BJ (cell line): ENCODE results near the gene RASGRP1. TPM values are rescaled to one million over a fixed set of nuclear protein-coding genes. Genes with fewer than 3 reads are reported as not detected.

ENCODE experiments used
- CTCF ChIA-PET: fragments of 350-600 bp; formaldehyde crosslinking; extraction: SDS; loops from one replicate; lab custom pipeline; 2021; ENCODE audit warnings: antibody characterized with exemption, inconsistent platforms; lab: Yijun Ruan, JAX
- POLR2A ChIA-PET: fragments of 300-600 bp; sonication (Branson Sonifier 250); formaldehyde crosslinking; extraction: SDS; loops from one replicate; lab custom pipeline; 2021; ENCODE audit warnings: antibody characterized with exemption; lab: Charles Lee
- DNase-seq: peaks from one replicate; pipeline ENCODE4 v3.0.0-alpha.2; 2011; ENCODE audit warnings: low read depth
- H3K27me3 ChIP-seq: 2 replicates; pipeline ENCODE4 v1.6.0; 2011; ENCODE audit warnings: low read length; ENCODE audit not compliant: control insufficient read depth, insufficient read depth
- H3K36me3 ChIP-seq: 2 replicates; pipeline ENCODE4 v1.5.1; 2011; ENCODE audit warnings: low read length; ENCODE audit not compliant: control insufficient read depth, insufficient read depth
- H3K4me3 ChIP-seq: 2 replicates; pipeline ENCODE4 v1.5.1; 2011; ENCODE audit warnings: low read depth, mild to moderate bottlenecking, control low read depth, low read length
- polyA plus RNA-seq: library from polyadenylated mRNA; depleted of rRNA; stranded (reverse); fragments of >200 nt; gene quantifications from 2 replicates; pipeline ENCODE4 v1.2.3, GENCODE V29; 2011
- TF ChIP-seq, protein P1 (sequence below): IDR thresholded peaks from 2 replicates; pipeline ENCODE4 v1.5.1; 2011; ENCODE audit warnings: low read depth, mild to moderate bottlenecking, control low read depth, inconsistent platforms, low read length, moderate library complexity; ENCODE audit not compliant: insufficient read depth

Gene RASGRP1
- polyA plus RNA-seq, 1 experiment: 4.3 TPM

DNA sequence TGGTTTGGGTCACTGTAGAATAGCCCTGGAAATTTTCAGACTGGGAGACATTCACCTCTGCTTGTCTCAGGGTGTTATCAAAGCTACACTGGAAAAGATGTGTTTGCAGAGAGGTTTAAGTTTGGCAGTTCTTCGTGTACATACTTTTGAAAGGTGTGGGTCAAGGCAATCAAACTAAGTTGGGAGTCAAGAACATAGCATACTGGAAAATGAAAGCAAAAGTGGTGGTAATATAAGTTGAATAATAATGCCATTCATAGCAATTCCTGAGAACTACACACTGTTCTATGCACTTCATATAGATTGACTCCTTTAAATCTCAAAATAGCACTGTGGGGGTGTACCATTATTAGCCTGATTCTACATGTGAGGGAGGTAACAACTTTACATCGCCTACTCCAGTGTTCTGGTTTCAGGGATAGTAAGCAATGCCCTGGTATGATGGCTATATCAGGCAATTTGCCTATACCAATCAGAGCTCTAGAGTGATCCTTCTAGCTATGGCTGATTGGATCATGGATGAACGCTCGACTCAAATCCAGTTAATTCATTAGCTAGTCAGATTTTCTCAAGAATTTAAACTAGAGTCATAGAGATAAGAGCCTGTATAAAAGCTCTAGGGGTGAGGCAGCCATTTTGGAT, 44.6 kb upstream of the RASGRP1 start:
- Histone ChIP-seq H3K36me3 (no peaks in the 10 kb centered on the region), H3K4me3 (no peak overlapping the region), H3K27me3 (peaks cover 19% of the 10 kb centered on the region)
- no peak for DNase-seq
- TF ChIP-seq, protein P1, sequence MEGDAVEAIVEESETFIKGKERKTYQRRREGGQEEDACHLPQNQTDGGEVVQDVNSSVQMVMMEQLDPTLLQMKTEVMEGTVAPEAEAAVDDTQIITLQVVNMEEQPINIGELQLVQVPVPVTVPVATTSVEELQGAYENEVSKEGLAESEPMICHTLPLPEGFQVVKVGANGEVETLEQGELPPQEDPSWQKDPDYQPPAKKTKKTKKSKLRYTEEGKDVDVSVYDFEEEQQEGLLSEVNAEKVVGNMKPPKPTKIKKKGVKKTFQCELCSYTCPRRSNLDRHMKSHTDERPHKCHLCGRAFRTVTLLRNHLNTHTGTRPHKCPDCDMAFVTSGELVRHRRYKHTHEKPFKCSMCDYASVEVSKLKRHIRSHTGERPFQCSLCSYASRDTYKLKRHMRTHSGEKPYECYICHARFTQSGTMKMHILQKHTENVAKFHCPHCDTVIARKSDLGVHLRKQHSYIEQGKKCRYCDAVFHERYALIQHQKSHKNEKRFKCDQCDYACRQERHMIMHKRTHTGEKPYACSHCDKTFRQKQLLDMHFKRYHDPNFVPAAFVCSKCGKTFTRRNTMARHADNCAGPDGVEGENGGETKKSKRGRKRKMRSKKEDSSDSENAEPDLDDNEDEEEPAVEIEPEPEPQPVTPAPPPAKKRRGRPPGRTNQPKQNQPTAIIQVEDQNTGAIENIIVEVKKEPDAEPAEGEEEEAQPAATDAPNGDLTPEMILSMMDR: no peak
- POLR2A ChIA-PET: no interaction called here
- CTCF ChIA-PET: interaction anchor here (0.8 kb wide), 1 partner anchor 46 kb away, joined by 3 read pairs; no protein-coding TSS in a partner anchor

DNA sequence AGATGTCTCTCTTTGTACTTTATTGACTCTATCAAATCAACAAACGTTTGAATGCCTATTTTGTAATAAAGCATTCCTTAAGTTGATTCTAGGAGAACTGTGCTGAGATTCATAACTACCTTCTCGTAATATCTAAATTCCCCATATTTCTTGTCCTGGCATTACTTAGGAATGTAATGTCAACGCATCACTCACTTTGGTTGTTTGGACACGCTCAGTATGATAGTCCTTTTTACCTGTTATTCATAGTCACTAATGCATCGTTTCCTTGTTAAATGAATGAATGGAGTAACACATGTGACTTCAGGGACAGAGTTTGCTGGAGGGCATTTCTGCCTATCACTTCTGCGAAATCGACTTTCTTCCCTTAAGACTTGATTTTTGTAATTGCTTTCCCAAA, 44.1 kb upstream of the RASGRP1 start:
- DNase-seq: no peak
- peaks cover 20% of the 10 kb centered on the region for H3K27me3 ChIP-seq
- no peaks in the 10 kb centered on the region for H3K36me3 ChIP-seq
- TF ChIP-seq, protein P1: no peak
- no peak overlapping the region for H3K4me3 ChIP-seq
- POLR2A ChIA-PET: no interaction called here
- CTCF ChIA-PET: no interaction called here

DNA sequence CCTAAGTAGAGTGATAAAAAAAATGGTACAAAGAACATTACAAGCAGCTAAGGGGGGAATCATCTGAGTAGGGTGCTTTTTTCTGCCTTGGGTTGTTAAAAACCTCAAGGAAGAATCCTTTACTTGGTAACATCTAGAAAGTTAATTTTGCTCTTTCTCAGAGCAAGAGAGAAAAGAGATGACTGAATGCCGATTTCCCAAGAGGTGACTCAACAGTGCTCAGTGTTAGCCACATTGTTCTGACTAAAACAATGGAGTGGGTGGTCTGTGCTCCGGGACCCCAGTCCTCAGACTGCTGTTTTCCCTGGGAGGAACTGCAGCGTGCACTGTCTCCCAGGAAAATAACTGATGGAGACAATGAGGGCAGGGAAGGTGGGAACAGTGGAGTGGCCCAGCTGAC, 41.1 kb upstream of the RASGRP1 start:
- TF ChIP-seq, protein P1: no peak
- H3K27me3 ChIP-seq: peaks cover 22% of the 10 kb centered on the region
- DNase-seq: no peak
- CTCF ChIA-PET: no interaction called here
- H3K4me3 ChIP-seq: no peak overlapping the region
- no peaks in the 10 kb centered on the region for H3K36me3 ChIP-seq
- POLR2A ChIA-PET: no interaction called here

DNA sequence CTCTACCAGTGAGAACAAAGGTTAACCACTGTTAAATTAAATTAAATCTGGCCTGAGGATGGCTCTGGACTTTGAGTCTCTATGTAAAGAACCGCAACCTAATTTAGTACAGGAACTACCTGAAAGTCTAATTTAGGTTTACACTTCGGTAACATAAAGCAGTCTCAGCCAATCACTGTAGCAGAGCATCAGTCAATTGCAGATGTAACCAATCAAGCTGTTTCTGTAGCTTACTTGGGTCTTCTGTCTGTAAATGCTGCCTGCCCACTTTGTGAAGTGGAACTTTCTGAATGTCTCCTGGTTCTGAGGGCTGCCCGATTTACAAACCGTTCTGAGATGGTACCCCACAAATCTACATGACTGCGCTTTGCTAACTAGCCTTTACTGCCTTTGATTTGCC, 39.1 kb upstream of the RASGRP1 start:
- POLR2A ChIA-PET: no interaction called here

DNA sequence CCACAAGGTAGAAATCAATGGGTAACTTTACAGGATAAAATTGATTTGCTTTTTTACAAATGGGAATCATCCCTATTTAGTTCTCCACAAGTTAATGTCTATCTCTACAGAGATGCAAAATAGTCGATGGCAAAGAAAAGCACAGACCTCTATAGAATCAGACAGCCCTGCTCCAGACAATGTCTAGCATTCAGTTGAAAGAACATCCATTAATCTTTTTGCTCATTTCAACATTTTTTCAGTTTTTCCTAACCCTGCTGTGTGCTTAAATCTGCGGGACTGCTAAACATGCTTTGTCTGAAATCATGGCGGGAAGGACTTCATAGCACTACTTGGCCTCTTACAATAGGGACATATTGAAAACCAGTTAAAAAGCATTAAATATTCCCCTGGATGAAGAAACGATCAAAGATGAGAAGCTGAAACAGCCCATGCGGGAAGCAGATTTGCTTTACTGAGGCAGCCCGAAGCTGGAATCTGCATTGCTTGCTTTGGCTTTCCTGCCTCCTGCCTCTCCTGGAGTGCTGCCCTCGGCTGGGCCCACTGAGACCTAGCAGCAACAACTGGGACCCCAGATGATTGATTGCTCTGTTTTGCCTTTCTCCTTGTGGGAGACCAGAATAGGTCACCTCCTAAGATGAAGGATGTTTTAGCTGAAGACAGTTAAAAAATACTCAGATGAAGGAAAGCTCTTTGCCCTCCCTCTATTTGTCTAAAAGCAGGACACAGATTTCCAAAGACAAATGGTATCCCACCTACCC, 38.5 kb upstream of the RASGRP1 start:
- H3K27me3 ChIP-seq: peaks cover 22% of the 10 kb centered on the region
- no peaks in the 10 kb centered on the region for H3K36me3 ChIP-seq
- no peak overlapping the region for H3K4me3 ChIP-seq
- ChIA-PET POLR2A (no interaction called here), CTCF (interaction anchor here (1.1 kb wide), 1 partner anchor 16 kb away, joined by 4 read pairs; no protein-coding TSS in a partner anchor)
- DNase-seq: no peak
- TF ChIP-seq, protein P1: no peak

More for the DNA sequence above, 39.1 kb upstream of the RASGRP1 start:
- CTCF ChIA-PET: interaction anchor here (1.1 kb wide), 1 partner anchor 15 kb away, joined by 4 read pairs; no protein-coding TSS in a partner anchor
- Histone ChIP-seq H3K27me3 (peaks cover 22% of the 10 kb centered on the region), H3K36me3 (no peaks in the 10 kb centered on the region), H3K4me3 (no peak overlapping the region)
- TF ChIP-seq, protein P1: no peak
- DNase-seq: no peak
